HCT116 (cell line): ENCODE measurements around the gene CLEC16A. TPM values are rescaled to one million over a fixed set of nuclear protein-coding genes. Genes with fewer than 3 reads are reported as not detected.

Experiments
- ATAC-seq: fragments of 200-7000 bp; cut with Tn5 transposase; 2 replicates; pipeline ENCODE4 v1.9.1; 2020; ENCODE audit warnings: mild to moderate bottlenecking, moderate library complexity
- BruUV-seq: library from RNA; stranded (reverse); fragments of 400-500 nt; replicated peaks from 2 replicates; lab custom pipeline; 2021; lab: Mats Ljungman, UMichigan
- CTCF ChIA-PET: fragments of 300-600 bp; sonication (Branson Sonifier 250); formaldehyde crosslinking; loops from one replicate; lab custom pipeline; 2021; ENCODE audit warnings: antibody characterized with exemption; lab: Charles Lee
- POLR2A ChIA-PET: fragments of 300-600, 350-600 bp; sonication (Branson Sonifier 250); formaldehyde crosslinking; loops from one replicate; lab custom pipeline; 2021; ENCODE audit warnings: antibody characterized with exemption; lab: Charles Lee
- RAD21 ChIA-PET, 2 experiments: fragments of 300-600 bp; sonication (Branson Sonifier 250); formaldehyde crosslinking; loops; one replicate each; lab custom pipeline; 2023; ENCODE audit warnings: low total read pairs in 2 of 2; ENCODE audit not compliant: uncharacterized antibody in 2 of 2, unreplicated experiment in 2 of 2, low non-redundant PET in 1 of 2; lab: Charles Lee
- DNase-seq: peaks from one replicate; pipeline ENCODE4 v3.0.0-alpha.2; 2010; ENCODE audit warnings: low read depth, low spot score
- H2AFZ ChIP-seq: fragments of 200-600 bp; shearing (Covaris generic), sonication (generic); 2 replicates; pipeline ENCODE4 v1.6.1; 2017; ENCODE audit warnings: low read depth, mixed run types, mixed read lengths, antibody characterized with exemption, low read length; ENCODE audit not compliant: poor library complexity, severe bottlenecking
- H3K27ac ChIP-seq: 2 replicates; pipeline ENCODE4 v1.5.1; 2012; ENCODE audit warnings: low read depth, low read length
- H3K27me3 ChIP-seq: fragments of 200-600 bp; sonication (generic); 2 replicates; pipeline ENCODE4 v1.6.1; 2016; ENCODE audit warnings: mixed run types, low read length, mixed read lengths; ENCODE audit not compliant: insufficient read depth
- H3K36me3 ChIP-seq, 2 experiments: fragments of 200-500 bp in 1 of 2; fragments of 200-600 bp in 1 of 2; sonication (Bioruptor generic) in 1 of 2; sonication (generic) in 1 of 2; 2 replicates each; pipeline versions ENCODE4 v1.5.1 to v1.6.1; 2014 to 2016; ENCODE audit warnings: low read length in 2 of 2, inconsistent platforms in 1 of 2, mixed read lengths in 1 of 2, mixed run types in 1 of 2; ENCODE audit not compliant: insufficient read depth in 2 of 2, control insufficient read depth in 1 of 2
- H3K4me1 ChIP-seq, 2 experiments: fragments of 200-600 bp in 1 of 2; sonication (generic) in 1 of 2; 2 replicates each; pipeline versions ENCODE4 v1.5.1 to v1.6.1; 2012 to 2017; ENCODE audit warnings: low read length in 2 of 2, inconsistent platforms in 1 of 2, mild to moderate bottlenecking in 1 of 2, mixed read lengths in 1 of 2, mixed run types in 1 of 2, moderate library complexity in 1 of 2; ENCODE audit not compliant: insufficient read depth in 2 of 2, control insufficient read depth in 1 of 2
- H3K4me2 ChIP-seq: fragments of 200-600 bp; sonication (generic); 2 replicates; pipeline ENCODE4 v1.6.1; 2017; ENCODE audit warnings: mixed run types, low read length, mixed read lengths
- H3K4me3 ChIP-seq, 2 experiments: fragments of 200-600 bp in 1 of 2; sonication (generic) in 1 of 2; replicated peaks in 1 of 2; 2 replicates each; pipeline ENCODE4 v1.5.1; 2011 to 2016; ENCODE audit warnings: low read length in 2 of 2, control low read depth in 1 of 2, low read depth in 1 of 2, mild to moderate bottlenecking in 1 of 2, mixed read lengths in 1 of 2, mixed run types in 1 of 2
- H3K79me2 ChIP-seq: fragments of 200-600 bp; sonication (generic); 2 replicates; pipeline ENCODE4 v1.6.1; 2017; ENCODE audit warnings: mild to moderate bottlenecking, mixed run types, low read length, moderate library complexity, mixed read lengths; ENCODE audit not compliant: insufficient read depth
- H3K9ac ChIP-seq: fragments of 200-600 bp; sonication (generic); 2 replicates; pipeline ENCODE4 v1.6.1; 2016; ENCODE audit warnings: low read length, mixed read lengths
- H3K9me2 ChIP-seq: fragments of 200-600 bp; sonication (generic), shearing (Covaris generic); 2 replicates; pipeline ENCODE4 v1.6.1; 2017; ENCODE audit warnings: mixed run types, mild to moderate bottlenecking, moderate library complexity; ENCODE audit not compliant: insufficient read depth
- H3K9me3 ChIP-seq, 2 experiments: fragments of 200-500 bp in 1 of 2; fragments of 200-600 bp in 1 of 2; sonication (Bioruptor generic) in 1 of 2; sonication (generic) in 1 of 2; 2 replicates each; pipeline ENCODE4 v1.6.1; 2014 to 2017; ENCODE audit warnings: low read length in 2 of 2, mixed read lengths in 2 of 2, inconsistent platforms in 1 of 2, low read depth in 1 of 2, mild to moderate bottlenecking in 1 of 2, mixed run types in 1 of 2, moderate library complexity in 1 of 2; ENCODE audit not compliant: control insufficient read depth in 1 of 2, insufficient read depth in 1 of 2
- H4K20me1 ChIP-seq: fragments of 200-600 bp; sonication (generic), shearing (Covaris generic); 2 replicates; pipeline ENCODE4 v1.6.1; 2017; ENCODE audit warnings: mixed run types, mild to moderate bottlenecking, moderate library complexity; ENCODE audit not compliant: insufficient read depth
- EGR1 ChIP-seq: IDR thresholded peaks from 2 replicates; pipeline ENCODE4 v1.6.1; 2012; ENCODE audit warnings: low read depth
- EZH2phosphoT487 ChIP-seq: fragments of 200-600 bp; IDR thresholded peaks from 2 replicates; pipeline ENCODE4 v1.6.1; 2018; ENCODE audit warnings: antibody characterized with exemption, borderline replicate concordance
- FOSL1 ChIP-seq: IDR thresholded peaks from 2 replicates; pipeline ENCODE4 v1.6.1; 2012; ENCODE audit warnings: low read depth
- JUND ChIP-seq: IDR thresholded peaks from 2 replicates; pipeline ENCODE4 v1.6.1; 2012
- POLR2A ChIP-seq: IDR thresholded peaks from 2 replicates; pipeline ENCODE4 v1.7.0; 2011; ENCODE audit warnings: borderline replicate concordance; ENCODE audit not compliant: insufficient read depth, insufficient read length; ENCODE audit errors: extremely low read depth
- RAD21 ChIP-seq: IDR thresholded peaks from 2 replicates; pipeline ENCODE4 v1.6.1; 2012; ENCODE audit warnings: low read depth, mild to moderate bottlenecking
- SIN3A ChIP-seq: IDR thresholded peaks from 2 replicates; pipeline ENCODE4 v1.6.1; 2012; ENCODE audit warnings: low read depth
- TCF7L2 ChIP-seq: IDR thresholded peaks from 2 replicates; pipeline ENCODE4 v1.7.0; 2011; ENCODE audit warnings: borderline replicate concordance, inconsistent platforms; ENCODE audit not compliant: insufficient read depth, insufficient read length; ENCODE audit errors: extremely low read depth
- YY1 ChIP-seq: IDR thresholded peaks from 2 replicates; pipeline ENCODE4 v1.6.1; 2011; ENCODE audit warnings: low read length, low read depth, moderate library complexity, mild to moderate bottlenecking; ENCODE audit not compliant: insufficient replicate concordance; ENCODE audit errors: extremely low read depth
- intact Hi-C: fragments of 100-400 bp; cut with micrococcal nuclease; formaldehyde crosslinking; loops from 2 replicates; pipeline ENCODE4 v1.10.0; 2022
- total RNA-seq: library from RNA; stranded (reverse); gene quantifications from one replicate; pipeline ENCODE4 v1.2.1, GENCODE V29; 2021; ENCODE audit not compliant: unreplicated experiment
- TF ChIP-seq, protein P1 (sequence below): IDR thresholded peaks from 2 replicates; pipeline ENCODE4 v1.6.1; 2012
- TF ChIP-seq, protein P2 (sequence below): IDR thresholded peaks from 2 replicates; pipeline ENCODE4 v1.6.1; 2011; ENCODE audit warnings: mild to moderate bottlenecking, low read length, moderate library complexity; ENCODE audit not compliant: insufficient replicate concordance; ENCODE audit errors: extremely low read depth
- TF ChIP-seq, protein P3 (sequence below): IDR thresholded peaks from 2 replicates; pipeline ENCODE4 v1.6.1; 2012; ENCODE audit warnings: low read depth

Gene CLEC16A
- total RNA-seq, 1 experiment from 2014 or later = 18.0 TPM

GRCh38 chr16:11017499-11017898 lies 73.1 kb downstream of the CLEC16A start:
- Histone ChIP-seq H3K9me3 (no peaks in the 10 kb centered on the region), H3K27me3 (no peaks in the 10 kb centered on the region), H4K20me1 (no peaks in the 10 kb centered on the region), H3K36me3 (no peaks in the 10 kb centered on the region), H2AFZ (no peak overlapping the region), H3K27ac (no peak overlapping the region), H3K9me2 (no peaks in the 10 kb centered on the region), H3K4me2 (peak overlapping the region; percentile 78), H3K4me3 (no peak overlapping the region), H3K79me2 (no peaks in the 10 kb centered on the region), H3K9ac (no peak overlapping the region), H3K4me1 (peaks cover 20 to 21% of the 10 kb centered on the region in 2 experiments)
- intact Hi-C loops = no loop called here
- RAD21 ChIA-PET = no interaction called here
- CTCF ChIA-PET = no interaction called here
- ATAC-seq (no peak), DNase-seq (no peak)
- POLR2A ChIA-PET = no interaction called here
- TF ChIP-seq TCF7L2 = no peak
- no peak for TF ChIP-seq SIN3A
- no peak for TF ChIP-seq EGR1
- no peak for TF ChIP-seq EZH2phosphoT487
- no peak for TF ChIP-seq JUND
- TF ChIP-seq, protein P1, sequence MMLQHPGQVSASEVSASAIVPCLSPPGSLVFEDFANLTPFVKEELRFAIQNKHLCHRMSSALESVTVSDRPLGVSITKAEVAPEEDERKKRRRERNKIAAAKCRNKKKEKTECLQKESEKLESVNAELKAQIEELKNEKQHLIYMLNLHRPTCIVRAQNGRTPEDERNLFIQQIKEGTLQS = no peak
- TF ChIP-seq, protein P2, sequence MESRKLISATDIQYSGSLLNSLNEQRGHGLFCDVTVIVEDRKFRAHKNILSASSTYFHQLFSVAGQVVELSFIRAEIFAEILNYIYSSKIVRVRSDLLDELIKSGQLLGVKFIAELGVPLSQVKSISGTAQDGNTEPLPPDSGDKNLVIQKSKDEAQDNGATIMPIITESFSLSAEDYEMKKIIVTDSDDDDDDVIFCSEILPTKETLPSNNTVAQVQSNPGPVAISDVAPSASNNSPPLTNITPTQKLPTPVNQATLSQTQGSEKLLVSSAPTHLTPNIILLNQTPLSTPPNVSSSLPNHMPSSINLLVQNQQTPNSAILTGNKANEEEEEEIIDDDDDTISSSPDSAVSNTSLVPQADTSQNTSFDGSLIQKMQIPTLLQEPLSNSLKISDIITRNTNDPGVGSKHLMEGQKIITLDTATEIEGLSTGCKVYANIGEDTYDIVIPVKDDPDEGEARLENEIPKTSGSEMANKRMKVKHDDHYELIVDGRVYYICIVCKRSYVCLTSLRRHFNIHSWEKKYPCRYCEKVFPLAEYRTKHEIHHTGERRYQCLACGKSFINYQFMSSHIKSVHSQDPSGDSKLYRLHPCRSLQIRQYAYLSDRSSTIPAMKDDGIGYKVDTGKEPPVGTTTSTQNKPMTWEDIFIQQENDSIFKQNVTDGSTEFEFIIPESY = no peak
- no peak for TF ChIP-seq FOSL1
- TF ChIP-seq YY1 = no peak
- no TSS peak for BruUV-seq

DNA sequence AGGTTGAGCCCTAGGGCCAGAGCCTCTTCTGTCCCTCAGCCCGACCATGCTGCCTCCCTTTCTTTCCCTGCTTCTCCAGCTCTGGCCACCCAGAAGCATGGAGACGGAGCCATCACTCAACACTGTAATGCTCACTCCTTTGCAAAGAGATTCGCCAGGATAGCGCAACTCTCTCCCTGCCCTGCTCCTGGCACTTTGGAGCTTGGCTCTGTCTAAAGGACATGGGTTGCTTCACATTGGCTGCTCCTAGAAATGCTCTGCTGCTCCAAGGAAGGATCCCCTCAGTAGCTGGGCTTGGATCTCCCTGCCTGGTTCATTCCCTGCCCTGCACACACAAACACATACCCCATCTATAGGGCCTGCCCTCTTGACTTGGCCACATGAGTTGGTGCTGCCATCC lies 76.0 kb downstream of the CLEC16A start:
- no peaks in the 10 kb centered on the region for H3K79me2 ChIP-seq
- POLR2A ChIA-PET = no interaction called here
- DNase-seq (no peak), ATAC-seq (no peak)
- no peaks in the 10 kb centered on the region for H3K9me3 ChIP-seq
- CTCF ChIA-PET = no interaction called here
- H3K9me2 ChIP-seq = no peaks in the 10 kb centered on the region
- RAD21 ChIA-PET = no interaction called here
- H3K4me3 ChIP-seq = no peak overlapping the region
- H2AFZ ChIP-seq = no peak overlapping the region
- intact Hi-C loops = no loop called here
- H3K4me2 ChIP-seq = no peak overlapping the region
- H3K9ac ChIP-seq = no peak overlapping the region
- H3K27me3 ChIP-seq = no peaks in the 10 kb centered on the region
- no TSS peak for BruUV-seq
- no peaks in the 10 kb centered on the region for H4K20me1 ChIP-seq
- H3K27ac ChIP-seq = no peak overlapping the region
- H3K4me1 ChIP-seq = peaks cover 20 to 36% of the 10 kb centered on the region in 2 experiments
- no peaks in the 10 kb centered on the region for H3K36me3 ChIP-seq
- TF ChIP-seq POLR2A (no peak), RAD21 (no peak)
- TF ChIP-seq, protein P3, sequence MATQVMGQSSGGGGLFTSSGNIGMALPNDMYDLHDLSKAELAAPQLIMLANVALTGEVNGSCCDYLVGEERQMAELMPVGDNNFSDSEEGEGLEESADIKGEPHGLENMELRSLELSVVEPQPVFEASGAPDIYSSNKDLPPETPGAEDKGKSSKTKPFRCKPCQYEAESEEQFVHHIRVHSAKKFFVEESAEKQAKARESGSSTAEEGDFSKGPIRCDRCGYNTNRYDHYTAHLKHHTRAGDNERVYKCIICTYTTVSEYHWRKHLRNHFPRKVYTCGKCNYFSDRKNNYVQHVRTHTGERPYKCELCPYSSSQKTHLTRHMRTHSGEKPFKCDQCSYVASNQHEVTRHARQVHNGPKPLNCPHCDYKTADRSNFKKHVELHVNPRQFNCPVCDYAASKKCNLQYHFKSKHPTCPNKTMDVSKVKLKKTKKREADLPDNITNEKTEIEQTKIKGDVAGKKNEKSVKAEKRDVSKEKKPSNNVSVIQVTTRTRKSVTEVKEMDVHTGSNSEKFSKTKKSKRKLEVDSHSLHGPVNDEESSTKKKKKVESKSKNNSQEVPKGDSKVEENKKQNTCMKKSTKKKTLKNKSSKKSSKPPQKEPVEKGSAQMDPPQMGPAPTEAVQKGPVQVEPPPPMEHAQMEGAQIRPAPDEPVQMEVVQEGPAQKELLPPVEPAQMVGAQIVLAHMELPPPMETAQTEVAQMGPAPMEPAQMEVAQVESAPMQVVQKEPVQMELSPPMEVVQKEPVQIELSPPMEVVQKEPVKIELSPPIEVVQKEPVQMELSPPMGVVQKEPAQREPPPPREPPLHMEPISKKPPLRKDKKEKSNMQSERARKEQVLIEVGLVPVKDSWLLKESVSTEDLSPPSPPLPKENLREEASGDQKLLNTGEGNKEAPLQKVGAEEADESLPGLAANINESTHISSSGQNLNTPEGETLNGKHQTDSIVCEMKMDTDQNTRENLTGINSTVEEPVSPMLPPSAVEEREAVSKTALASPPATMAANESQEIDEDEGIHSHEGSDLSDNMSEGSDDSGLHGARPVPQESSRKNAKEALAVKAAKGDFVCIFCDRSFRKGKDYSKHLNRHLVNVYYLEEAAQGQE = no peak
- TF ChIP-seq, protein P1 = no peak
- TF ChIP-seq, protein P2 = no peak
